ENCODE results near the gene RAB7A. TPM values are rescaled to one million over a fixed set of nuclear protein-coding genes. Genes with fewer than 3 reads are reported as not detected.

RAB7A gene
- total and polyA plus RNA-seq, 2 donors (not counting 1 experiment from before 2014, with no cell fraction given): 62.7 to 138 TPM

DNA sequence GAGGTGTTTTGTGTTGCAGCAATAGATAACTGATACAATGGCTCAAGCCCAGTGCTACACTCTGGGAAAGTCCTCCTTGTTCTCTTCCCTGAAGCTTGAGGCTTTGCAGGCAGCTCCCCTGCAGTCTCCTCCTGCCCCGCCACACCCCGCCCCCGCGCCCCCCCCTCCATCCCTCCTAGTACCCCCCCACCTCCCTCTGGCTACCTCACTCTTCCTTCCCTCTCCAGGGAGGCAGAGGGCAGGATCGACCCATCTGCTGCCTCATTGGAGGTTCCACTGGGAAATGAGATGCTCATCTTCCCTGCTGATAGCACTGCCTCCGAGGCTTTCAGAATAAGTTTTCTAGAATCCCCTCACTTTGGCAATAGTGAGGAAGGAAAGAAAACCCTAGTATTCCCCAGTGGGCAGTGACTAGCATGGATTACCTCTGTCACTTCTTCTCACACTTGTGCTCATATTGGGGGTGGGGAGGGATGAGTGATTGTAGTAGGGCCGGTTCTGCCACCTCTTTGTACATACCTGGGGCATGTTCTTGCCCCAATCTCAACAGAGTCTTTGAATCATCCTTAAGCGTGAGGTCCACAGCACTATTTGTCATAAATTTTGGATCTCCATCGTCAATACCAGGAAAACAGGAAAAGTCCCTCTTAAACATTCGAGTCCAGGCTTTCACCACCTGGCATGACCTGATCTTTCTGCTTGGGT lies 16.3 kb upstream of the RAB7A start:
- H3K27ac Mint-ChIP-seq: no peak overlapping the region
- Histone ChIP-seq H4K20me1 (ENCODE audit: control insufficient read depth, insufficient read depth, low read length, poor library complexity, severe bottlenecking) (no peaks in the 10 kb centered on the region), H3K4me3 (ENCODE audit: control extremely low read depth in 1 of 5, extremely low read depth in 1 of 5, insufficient read depth in 1 of 5, low read depth in 2 of 5, low read length in 4 of 5) (no peak overlapping the region), H3K4me2 (replicated peaks; ENCODE audit: low read depth, low read length, poor library complexity, severe bottlenecking) (no peak overlapping the region), H3K27me3 (replicated peaks in 1 of 4; ENCODE audit: control extremely low read depth in 1 of 4, control insufficient read depth in 3 of 4, insufficient read depth in 4 of 4, low read length in 3 of 4) (no peaks in the 10 kb centered on the region), H3K36me3 (replicated peaks in 1 of 2; ENCODE audit: control extremely low read depth in 1 of 2, control insufficient read depth in 1 of 2, extremely low read depth in 1 of 2, insufficient read depth in 2 of 2, low read length in 1 of 2) (no peaks in the 10 kb centered on the region), H2AFZ (ENCODE audit: insufficient read depth, low read depth, low read length, poor library complexity, severe bottlenecking) (no peak overlapping the region), H3K27ac (ENCODE audit: low read length in 2 of 2) (no peak overlapping the region), H3K9me3 (ENCODE audit: control extremely low read depth in 1 of 3, control insufficient read depth in 2 of 3, insufficient read depth in 1 of 3, low read length in 2 of 3) (peaks cover 0 to 4% (median 0%) of the 10 kb centered on the region in 3 donors), H3K9ac (ENCODE audit: low read length) (no peak overlapping the region), H3K79me2 (ENCODE audit: control insufficient read depth, insufficient read depth, low read length) (no peaks in the 10 kb centered on the region), H3K4me1 (ENCODE audit: control insufficient read depth in 2 of 2, insufficient read depth in 2 of 2, low read length in 2 of 2) (no peaks in the 10 kb centered on the region)
- DNase-seq (no peak), ATAC-seq (ENCODE audit: low read depth) (no peak)
- intact Hi-C loops (cut with micrococcal nuclease): no loop called here
- CTCF ChIA-PET: no interaction called here
- no peak for TF ChIP-seq EZH2 (IDR thresholded peaks at IDR 0.05; ENCODE audit: borderline replicate concordance, insufficient read depth, low read depth, low read length, poor library complexity, severe bottlenecking)
- TF ChIP-seq, protein P1, sequence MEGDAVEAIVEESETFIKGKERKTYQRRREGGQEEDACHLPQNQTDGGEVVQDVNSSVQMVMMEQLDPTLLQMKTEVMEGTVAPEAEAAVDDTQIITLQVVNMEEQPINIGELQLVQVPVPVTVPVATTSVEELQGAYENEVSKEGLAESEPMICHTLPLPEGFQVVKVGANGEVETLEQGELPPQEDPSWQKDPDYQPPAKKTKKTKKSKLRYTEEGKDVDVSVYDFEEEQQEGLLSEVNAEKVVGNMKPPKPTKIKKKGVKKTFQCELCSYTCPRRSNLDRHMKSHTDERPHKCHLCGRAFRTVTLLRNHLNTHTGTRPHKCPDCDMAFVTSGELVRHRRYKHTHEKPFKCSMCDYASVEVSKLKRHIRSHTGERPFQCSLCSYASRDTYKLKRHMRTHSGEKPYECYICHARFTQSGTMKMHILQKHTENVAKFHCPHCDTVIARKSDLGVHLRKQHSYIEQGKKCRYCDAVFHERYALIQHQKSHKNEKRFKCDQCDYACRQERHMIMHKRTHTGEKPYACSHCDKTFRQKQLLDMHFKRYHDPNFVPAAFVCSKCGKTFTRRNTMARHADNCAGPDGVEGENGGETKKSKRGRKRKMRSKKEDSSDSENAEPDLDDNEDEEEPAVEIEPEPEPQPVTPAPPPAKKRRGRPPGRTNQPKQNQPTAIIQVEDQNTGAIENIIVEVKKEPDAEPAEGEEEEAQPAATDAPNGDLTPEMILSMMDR (IDR thresholded peaks at IDR 0.05): no peak
- H3K4me3 Mint-ChIP-seq: no peak overlapping the region
- WGBS (ENCODE audit: insufficient coverage): 73% methylated on average over 4 of the region's 10 CpGs
- H3K4me1 Mint-ChIP-seq: no peaks in the 10 kb centered on the region
- POLR2A ChIA-PET: no interaction called here
- no peaks in the 10 kb centered on the region for H3K9me3 Mint-ChIP-seq (ENCODE audit: insufficient read depth)
- no peaks in the 10 kb centered on the region for H3K27me3 Mint-ChIP-seq

DNA sequence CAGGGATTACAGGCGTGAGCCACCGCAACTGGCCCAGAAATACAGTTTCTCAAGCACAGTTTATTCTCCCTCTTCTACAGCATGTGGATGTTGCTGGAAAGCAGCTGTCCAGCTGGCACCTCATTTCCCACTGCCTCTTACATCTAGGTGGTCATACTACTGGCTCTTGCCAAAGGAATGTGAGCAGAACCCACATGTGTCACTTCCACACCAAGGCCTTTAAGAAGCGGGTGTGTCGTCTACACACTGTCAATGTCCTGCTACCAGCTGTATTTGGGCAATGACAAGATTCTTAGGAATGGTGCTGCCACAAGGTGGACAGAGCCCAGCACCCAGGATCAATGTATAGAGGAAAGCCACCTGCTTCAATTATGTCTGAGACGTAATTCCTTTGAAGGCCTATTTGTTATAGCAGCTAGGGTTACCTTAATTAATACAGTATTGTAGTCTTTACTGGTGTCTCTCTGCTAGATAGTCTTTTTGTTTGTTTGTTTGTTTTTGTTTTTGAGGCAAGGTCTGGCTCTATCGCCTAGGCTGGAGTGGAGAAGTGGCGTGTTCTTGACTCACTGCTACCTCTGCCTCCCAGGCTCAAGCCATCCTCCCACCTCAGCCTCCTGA lies 15.1 kb upstream of the RAB7A start:
- ChIA-PET CTCF (interaction anchor here (0.8 kb wide), 1 partner anchor 30 kb away, joined by 3 read pairs; no protein-coding TSS in a partner anchor), POLR2A (no interaction called here)
- Histone ChIP-seq H3K9me3 (ENCODE audit: control extremely low read depth in 1 of 3, control insufficient read depth in 2 of 3, insufficient read depth in 1 of 3, low read length in 2 of 3) (peaks cover 0 to 4% (median 0%) of the 10 kb centered on the region in 3 donors), H2AFZ (ENCODE audit: insufficient read depth, low read depth, low read length, poor library complexity, severe bottlenecking) (no peak overlapping the region), H3K9ac (ENCODE audit: low read length) (no peak overlapping the region), H3K4me3 (ENCODE audit: control extremely low read depth in 1 of 5, extremely low read depth in 1 of 5, insufficient read depth in 1 of 5, low read depth in 2 of 5, low read length in 4 of 5) (no peak overlapping the region), H3K4me2 (replicated peaks; ENCODE audit: low read depth, low read length, poor library complexity, severe bottlenecking) (no peak overlapping the region), H3K36me3 (replicated peaks in 1 of 2; ENCODE audit: control extremely low read depth in 1 of 2, control insufficient read depth in 1 of 2, extremely low read depth in 1 of 2, insufficient read depth in 2 of 2, low read length in 1 of 2) (no peaks in the 10 kb centered on the region), H4K20me1 (ENCODE audit: control insufficient read depth, insufficient read depth, low read length, poor library complexity, severe bottlenecking) (no peaks in the 10 kb centered on the region), H3K27me3 (replicated peaks in 1 of 4; ENCODE audit: control extremely low read depth in 1 of 4, control insufficient read depth in 3 of 4, insufficient read depth in 4 of 4, low read length in 3 of 4) (no peaks in the 10 kb centered on the region), H3K27ac (ENCODE audit: low read length in 2 of 2) (no peak overlapping the region), H3K79me2 (ENCODE audit: control insufficient read depth, insufficient read depth, low read length) (no peaks in the 10 kb centered on the region), H3K4me1 (ENCODE audit: control insufficient read depth in 2 of 2, insufficient read depth in 2 of 2, low read length in 2 of 2) (peaks cover 5 to 7% of the 10 kb centered on the region in 2 donors)
- DNase-seq (no peak), ATAC-seq (ENCODE audit: low read depth) (no peak)
- H3K4me1 Mint-ChIP-seq: peaks cover 4% of the 10 kb centered on the region
- intact Hi-C loops (cut with micrococcal nuclease): no loop called here
- TF ChIP-seq, protein P1 (IDR thresholded peaks at IDR 0.05): no peak
- no peak for TF ChIP-seq EZH2 (IDR thresholded peaks at IDR 0.05; ENCODE audit: borderline replicate concordance, insufficient read depth, low read depth, low read length, poor library complexity, severe bottlenecking)
- H3K9me3 Mint-ChIP-seq (ENCODE audit: insufficient read depth): no peaks in the 10 kb centered on the region
- 94% methylated on average over 4 of the region's 7 CpGs for WGBS (ENCODE audit: insufficient coverage)
- no peaks in the 10 kb centered on the region for H3K27me3 Mint-ChIP-seq
- no peak overlapping the region for H3K27ac Mint-ChIP-seq
- H3K4me3 Mint-ChIP-seq: no peak overlapping the region

Measured in B cell (primary cell).